ENCODE results near the gene PPFIA3.
"Not testable (repeated sequence)": the region's sequence is repeated elsewhere in the genome, so short reads cannot be mapped to it uniquely, and the experiment has no call there.

Gene PPFIA3

DNA sequence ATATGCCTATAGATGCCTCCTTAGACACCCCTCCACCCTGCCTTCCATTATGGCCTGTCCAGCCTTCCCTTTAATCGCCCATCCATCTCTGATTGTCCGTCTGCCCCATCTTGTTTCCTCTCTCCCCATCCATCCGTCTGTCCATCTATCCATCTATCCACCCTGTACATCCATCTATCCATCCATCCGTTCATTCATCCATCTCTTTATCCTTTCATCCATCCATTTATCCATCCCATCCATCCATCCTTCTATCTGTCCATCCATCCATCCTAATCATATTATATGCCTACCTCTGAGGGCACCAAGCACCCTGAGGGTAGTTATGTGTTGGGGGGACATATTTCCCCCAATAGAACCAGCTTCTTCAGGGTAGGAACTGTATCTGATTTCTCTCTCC lies 61.3 kb downstream of the PPFIA3 start:
- no peak overlapping the region for H3K4me3 ChIP-seq (ENCODE audit: low read length)
- H3K4me1 ChIP-seq (ENCODE audit: control insufficient read depth, low read depth, low read length) = no peaks in the 10 kb centered on the region
- H3K36me3 ChIP-seq (ENCODE audit: control insufficient read depth, low read depth, low read length) = no peaks in the 10 kb centered on the region
- no peak overlapping the region for H3K27ac ChIP-seq (ENCODE audit: low read length)
- H3K9me3 ChIP-seq (ENCODE audit: control insufficient read depth, low read depth, low read length) = no peaks in the 10 kb centered on the region
- H3K27me3 ChIP-seq (ENCODE audit: control insufficient read depth, insufficient read depth, low read length) = no peaks in the 10 kb centered on the region
- no peak overlapping the region for H3K9ac ChIP-seq (ENCODE audit: low read length)

DNA sequence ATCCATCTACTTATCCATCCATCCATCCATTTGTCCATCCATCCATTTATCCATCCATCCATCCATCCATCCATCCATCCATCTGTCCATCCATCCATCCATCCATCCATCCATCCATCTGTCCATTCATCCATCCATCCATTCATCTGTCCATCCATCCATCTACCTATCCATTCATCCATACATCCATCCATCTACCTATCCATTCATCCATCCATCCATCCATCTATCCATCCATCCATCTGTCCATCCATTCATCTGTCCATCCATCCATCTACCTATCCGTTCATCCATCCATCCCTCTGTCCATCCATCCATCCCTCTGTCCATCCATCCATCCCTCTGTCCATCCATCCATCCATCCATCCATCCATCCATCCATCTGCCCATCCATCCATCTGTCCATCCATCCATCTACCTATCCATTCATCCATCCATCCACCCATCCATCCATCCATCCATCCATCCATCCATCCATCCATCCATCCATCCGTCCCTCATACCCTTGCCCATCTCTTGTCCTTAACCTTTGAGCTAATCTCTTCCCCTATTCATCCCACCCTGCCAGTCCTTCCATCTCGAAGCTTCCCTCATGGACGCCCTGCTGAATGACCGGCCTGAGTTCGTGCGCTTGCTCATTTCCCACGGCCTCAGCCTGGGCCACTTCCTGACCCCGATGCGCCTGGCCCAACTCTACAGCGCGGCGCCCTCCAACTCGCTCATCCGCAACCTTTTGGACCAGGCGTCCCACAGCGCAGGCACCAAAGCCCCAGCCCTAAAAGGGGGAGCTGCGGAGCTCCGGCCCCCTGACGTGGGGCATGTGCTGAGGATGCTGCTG lies 62.9 kb downstream of the PPFIA3 start:
- not testable (repeated sequence) for H3K4me1 ChIP-seq (ENCODE audit: control insufficient read depth, low read depth, low read length); H3K4me3 ChIP-seq (ENCODE audit: low read length); H3K27ac ChIP-seq (ENCODE audit: low read length); H3K9me3 ChIP-seq (ENCODE audit: control insufficient read depth, low read depth, low read length); H3K36me3 ChIP-seq (ENCODE audit: control insufficient read depth, low read depth, low read length); H3K27me3 ChIP-seq (ENCODE audit: control insufficient read depth, insufficient read depth, low read length); H3K9ac ChIP-seq (ENCODE audit: low read length)

- H3K4me1 ChIP-seq (ENCODE audit: control insufficient read depth, low read depth, low read length) = no peaks in the 10 kb centered on the region
- H3K4me3 ChIP-seq (ENCODE audit: low read length) = no peak overlapping the region
- H3K9me3 ChIP-seq (ENCODE audit: control insufficient read depth, low read depth, low read length) = no peaks in the 10 kb centered on the region
- H3K9ac ChIP-seq (ENCODE audit: low read length) = no peak overlapping the region
- no peak overlapping the region for H3K27ac ChIP-seq (ENCODE audit: low read length)
- H3K27me3 ChIP-seq (ENCODE audit: control insufficient read depth, insufficient read depth, low read length) = no peaks in the 10 kb centered on the region
- no peaks in the 10 kb centered on the region for H3K36me3 ChIP-seq (ENCODE audit: control insufficient read depth, low read depth, low read length)
Observed at GRCh38 chr19:49182848-49183375, 63.6 kb downstream of the PPFIA3 start.

DNA sequence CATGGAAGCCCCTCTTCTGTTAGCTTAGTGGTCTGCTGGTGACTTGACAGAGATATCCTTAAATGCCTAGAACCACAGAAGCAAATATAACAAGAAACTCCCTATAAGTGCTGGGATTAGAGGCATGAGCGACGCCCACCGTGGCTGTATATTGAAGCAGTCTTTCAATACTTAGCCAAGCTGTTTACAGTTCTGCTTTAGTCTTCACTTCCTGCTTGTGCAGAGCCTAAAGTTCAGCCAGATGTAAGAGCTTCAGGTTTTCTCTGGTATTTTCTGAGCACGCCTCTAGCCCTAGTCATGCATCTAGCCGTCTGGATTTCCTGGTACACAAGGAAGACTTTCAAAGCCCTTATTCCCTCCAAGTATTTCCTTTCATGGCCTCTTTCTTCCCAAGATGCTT lies 66.8 kb downstream of the PPFIA3 start:
- Histone ChIP-seq H3K27me3 (ENCODE audit: control insufficient read depth, insufficient read depth, low read length) (no peaks in the 10 kb centered on the region), H3K9ac (ENCODE audit: low read length) (no peak overlapping the region), H3K4me3 (ENCODE audit: low read length) (no peak overlapping the region), H3K36me3 (ENCODE audit: control insufficient read depth, low read depth, low read length) (no peaks in the 10 kb centered on the region), H3K27ac (ENCODE audit: low read length) (no peak overlapping the region), H3K4me1 (ENCODE audit: control insufficient read depth, low read depth, low read length) (no peaks in the 10 kb centered on the region), H3K9me3 (ENCODE audit: control insufficient read depth, low read depth, low read length) (no peaks in the 10 kb centered on the region)

DNA sequence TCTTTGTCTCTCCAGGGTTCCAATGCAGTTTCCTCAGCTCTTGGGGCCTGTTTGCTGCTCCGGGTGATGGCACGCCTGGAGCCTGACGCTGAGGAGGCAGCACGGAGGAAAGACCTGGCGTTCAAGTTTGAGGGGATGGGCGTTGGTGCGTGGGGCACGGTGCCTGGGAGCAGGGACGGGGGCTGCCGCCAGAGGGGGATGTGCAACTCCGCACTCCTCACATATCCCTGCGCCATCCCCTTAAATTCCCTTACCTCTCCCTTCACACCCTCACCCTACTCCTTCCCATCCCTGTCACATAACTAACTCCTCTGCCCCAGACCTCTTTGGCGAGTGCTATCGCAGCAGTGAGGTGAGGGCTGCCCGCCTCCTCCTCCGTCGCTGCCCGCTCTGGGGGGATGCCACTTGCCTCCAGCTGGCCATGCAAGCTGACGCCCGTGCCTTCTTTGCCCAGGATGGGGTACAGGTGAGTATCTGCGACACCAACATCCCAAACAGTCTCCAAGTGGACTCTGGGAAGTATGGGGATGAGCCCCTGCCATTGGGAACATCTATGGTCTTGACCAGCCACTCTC lies 69.4 kb downstream of the PPFIA3 start:
- Histone ChIP-seq H3K36me3 (ENCODE audit: control insufficient read depth, low read depth, low read length) (no peaks in the 10 kb centered on the region), H3K4me1 (ENCODE audit: control insufficient read depth, low read depth, low read length) (no peaks in the 10 kb centered on the region), H3K9me3 (ENCODE audit: control insufficient read depth, low read depth, low read length) (no peaks in the 10 kb centered on the region)

DNA sequence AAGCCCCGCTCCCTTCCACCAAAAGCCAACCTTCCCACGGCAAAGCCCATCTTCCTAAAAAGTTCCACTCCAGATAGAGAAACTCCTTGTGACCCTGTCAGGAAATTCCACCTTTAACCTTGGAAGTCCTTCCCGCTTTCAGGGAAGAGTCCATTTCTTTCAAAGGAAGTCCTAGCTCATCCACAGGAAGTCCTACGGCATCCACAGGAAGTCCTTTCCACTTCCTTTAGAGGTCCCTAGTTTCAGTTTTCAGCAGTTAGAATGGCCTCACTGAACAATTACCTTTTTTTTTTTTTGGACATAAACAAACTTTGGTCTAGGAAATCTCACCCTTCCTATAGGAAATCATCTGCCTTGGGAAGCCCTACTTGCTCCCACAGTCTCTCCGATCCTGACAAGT lies 69.9 kb downstream of the PPFIA3 start:
- no peak overlapping the region for H3K27ac ChIP-seq (ENCODE audit: low read length)

More for the DNA sequence above, 69.4 kb downstream of the PPFIA3 start:
- Histone ChIP-seq H3K27ac (ENCODE audit: low read length) (no peak overlapping the region), H3K4me3 (ENCODE audit: low read length) (no peak overlapping the region), H3K9ac (ENCODE audit: low read length) (no peak overlapping the region), H3K27me3 (ENCODE audit: control insufficient read depth, insufficient read depth, low read length) (no peaks in the 10 kb centered on the region)

GRCh38 chr19:49190781-49191180 lies 71.4 kb downstream of the PPFIA3 start:
- Histone ChIP-seq H3K27me3 (ENCODE audit: control insufficient read depth, insufficient read depth, low read length) (no peaks in the 10 kb centered on the region), H3K9me3 (ENCODE audit: control insufficient read depth, low read depth, low read length) (no peaks in the 10 kb centered on the region), H3K4me1 (ENCODE audit: control insufficient read depth, low read depth, low read length) (no peaks in the 10 kb centered on the region), H3K27ac (ENCODE audit: low read length) (no peak overlapping the region), H3K9ac (ENCODE audit: low read length) (no peak overlapping the region), H3K36me3 (ENCODE audit: control insufficient read depth, low read depth, low read length) (no peaks in the 10 kb centered on the region), H3K4me3 (ENCODE audit: low read length) (no peak overlapping the region)

More for the DNA sequence above, 69.9 kb downstream of the PPFIA3 start:
- no peaks in the 10 kb centered on the region for H3K27me3 ChIP-seq (ENCODE audit: control insufficient read depth, insufficient read depth, low read length)
- no peaks in the 10 kb centered on the region for H3K36me3 ChIP-seq (ENCODE audit: control insufficient read depth, low read depth, low read length)
- no peaks in the 10 kb centered on the region for H3K4me1 ChIP-seq (ENCODE audit: control insufficient read depth, low read depth, low read length)
- no peak overlapping the region for H3K4me3 ChIP-seq (ENCODE audit: low read length)
- no peaks in the 10 kb centered on the region for H3K9me3 ChIP-seq (ENCODE audit: control insufficient read depth, low read depth, low read length)
- H3K9ac ChIP-seq (ENCODE audit: low read length) = no peak overlapping the region

DNA sequence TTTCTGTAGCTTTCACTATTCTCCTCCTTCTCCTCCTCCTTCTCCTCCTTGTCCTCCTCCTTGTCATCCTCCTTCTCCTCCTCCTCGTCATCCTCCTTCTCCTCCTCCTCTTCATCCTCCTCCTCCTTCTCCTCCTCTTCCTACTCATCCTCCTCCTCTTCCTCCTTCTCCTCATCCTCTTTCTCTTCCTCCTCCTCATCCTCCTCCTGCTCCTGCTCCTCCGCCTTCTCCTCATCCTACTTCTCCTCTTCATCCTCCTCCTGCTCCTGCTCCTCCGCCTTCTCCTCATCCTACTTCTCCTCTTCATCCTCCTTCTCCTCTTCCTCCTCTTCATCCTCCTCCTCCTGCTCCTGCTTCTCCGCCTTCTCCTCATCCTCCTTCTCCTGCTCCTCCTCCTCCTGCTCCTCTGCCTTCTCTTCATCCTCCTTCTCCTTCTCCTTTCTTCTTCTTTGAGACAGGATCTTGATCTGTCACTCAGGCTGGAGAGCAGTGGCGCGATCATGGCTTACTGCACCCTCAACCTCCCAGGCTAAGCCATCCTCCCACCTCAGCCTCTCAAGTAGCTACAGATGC lies 74.6 kb downstream of the PPFIA3 start:
- H3K4me1 ChIP-seq (ENCODE audit: control insufficient read depth, low read depth, low read length) = no peaks in the 10 kb centered on the region
- H3K36me3 ChIP-seq (ENCODE audit: control insufficient read depth, low read depth, low read length) = no peaks in the 10 kb centered on the region
- H3K9me3 ChIP-seq (ENCODE audit: control insufficient read depth, low read depth, low read length) = no peaks in the 10 kb centered on the region
- no peak overlapping the region for H3K9ac ChIP-seq (ENCODE audit: low read length)
- H3K27ac ChIP-seq (ENCODE audit: low read length) = no peak overlapping the region
- no peaks in the 10 kb centered on the region for H3K27me3 ChIP-seq (ENCODE audit: control insufficient read depth, insufficient read depth, low read length)
- H3K4me3 ChIP-seq (ENCODE audit: low read length) = no peak overlapping the region

- Histone ChIP-seq H3K27me3 (ENCODE audit: control insufficient read depth, insufficient read depth, low read length) (no peaks in the 10 kb centered on the region), H3K9me3 (ENCODE audit: control insufficient read depth, low read depth, low read length) (no peaks in the 10 kb centered on the region)
Observed at GRCh38 chr19:49194408-49194807, 75.1 kb downstream of the PPFIA3 start.

DNA sequence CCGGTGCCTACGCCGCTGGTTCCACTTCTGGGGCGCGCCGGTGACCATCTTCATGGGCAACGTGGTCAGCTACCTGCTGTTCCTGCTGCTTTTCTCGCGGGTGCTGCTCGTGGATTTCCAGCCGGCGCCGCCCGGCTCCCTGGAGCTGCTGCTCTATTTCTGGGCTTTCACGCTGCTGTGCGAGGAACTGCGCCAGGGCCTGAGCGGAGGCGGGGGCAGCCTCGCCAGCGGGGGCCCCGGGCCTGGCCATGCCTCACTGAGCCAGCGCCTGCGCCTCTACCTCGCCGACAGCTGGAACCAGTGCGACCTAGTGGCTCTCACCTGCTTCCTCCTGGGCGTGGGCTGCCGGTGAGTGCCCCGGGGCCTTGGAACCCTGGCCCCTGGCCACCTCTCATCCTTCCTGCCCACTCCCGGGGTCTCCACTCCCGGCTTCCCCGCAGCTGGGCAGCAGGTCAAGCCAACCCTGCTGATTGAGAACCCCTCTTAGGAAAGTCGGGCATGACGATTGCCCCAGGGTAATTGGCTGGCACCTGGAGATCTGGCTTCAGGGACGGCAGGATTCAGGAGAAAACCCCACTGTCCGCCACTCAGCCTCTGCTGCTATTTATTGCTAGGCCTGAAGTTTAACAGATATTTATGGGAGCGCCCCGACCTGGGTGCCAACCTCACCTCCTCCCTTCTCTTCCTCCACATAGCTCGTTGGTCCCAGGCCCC lies 77.3 kb downstream of the PPFIA3 start:
- Histone ChIP-seq H3K9me3 (ENCODE audit: control insufficient read depth, low read depth, low read length) (no peaks in the 10 kb centered on the region), H3K4me3 (ENCODE audit: low read length) (no peak overlapping the region), H3K36me3 (ENCODE audit: control insufficient read depth, low read depth, low read length) (no peaks in the 10 kb centered on the region), H3K27ac (ENCODE audit: low read length) (no peak overlapping the region), H3K4me1 (ENCODE audit: control insufficient read depth, low read depth, low read length) (no peaks in the 10 kb centered on the region), H3K9ac (ENCODE audit: low read length) (no peak overlapping the region), H3K27me3 (ENCODE audit: control insufficient read depth, insufficient read depth, low read length) (no peaks in the 10 kb centered on the region)

More at GRCh38 chr19:49194408-49194807, 75.1 kb downstream of the PPFIA3 start:
- Histone ChIP-seq H3K4me3 (ENCODE audit: low read length) (no peak overlapping the region), H3K9ac (ENCODE audit: low read length) (no peak overlapping the region), H3K27ac (ENCODE audit: low read length) (no peak overlapping the region), H3K36me3 (ENCODE audit: control insufficient read depth, low read depth, low read length) (no peaks in the 10 kb centered on the region), H3K4me1 (ENCODE audit: control insufficient read depth, low read depth, low read length) (no peaks in the 10 kb centered on the region)

GRCh38 chr19:49200238-49200862 lies 81.0 kb downstream of the PPFIA3 start:
- no peaks in the 10 kb centered on the region for H3K9me3 ChIP-seq (ENCODE audit: control insufficient read depth, low read depth, low read length)
- no peak overlapping the region for H3K9ac ChIP-seq (ENCODE audit: low read length)
- no peak overlapping the region for H3K4me3 ChIP-seq (ENCODE audit: low read length)
- no peaks in the 10 kb centered on the region for H3K36me3 ChIP-seq (ENCODE audit: control insufficient read depth, low read depth, low read length)
- H3K27ac ChIP-seq (ENCODE audit: low read length) = no peak overlapping the region
- H3K27me3 ChIP-seq (ENCODE audit: control insufficient read depth, insufficient read depth, low read length) = no peaks in the 10 kb centered on the region
- H3K4me1 ChIP-seq (ENCODE audit: control insufficient read depth, low read depth, low read length) = no peaks in the 10 kb centered on the region

Data from iPS-18a (cell line).